H1 (cell line): ENCODE data around the gene CXCL16. TPM values are rescaled to one million over a fixed set of nuclear protein-coding genes. Genes with fewer than 3 reads are reported as not detected.

Experiments used
- CTCF ChIA-PET: fragments of 300-600 bp; sonication (Branson Sonifier 250); formaldehyde crosslinking; loops from one replicate; lab custom pipeline; 2021; ENCODE audit not compliant: partially characterized antibody; lab: Charles Lee
- POLR2A ChIA-PET: fragments of 300-600 bp; sonication (Branson Sonifier 250); formaldehyde crosslinking; loops from one replicate; lab custom pipeline; 2021; ENCODE audit warnings: inconsistent platforms; ENCODE audit not compliant: partially characterized antibody; lab: Charles Lee
- DNase-seq, 2 experiments: peaks; one replicate each; pipeline versions ENCODE4 v3.0.0 to v3.0.0-alpha.2; 2010 to 2022; ENCODE audit warnings: low spot score in 2 of 2, low read depth in 1 of 2, mixed read lengths in 1 of 2
- FAIRE-seq: peaks from 2 replicates; lab custom pipeline; 2011; peaks lifted over from hg19 to GRCh38; lab: Jason Lieb, UNC
- H2AFZ ChIP-seq: 2 replicates; pipeline ENCODE4 v1.8.1; 2012; ENCODE audit warnings: low read length, inconsistent platforms
- H2AK5ac ChIP-seq: 2 replicates; pipeline ENCODE4 v1.6.1; 2013; ENCODE audit warnings: low read depth, low read length
- H2BK120ac ChIP-seq: replicated peaks from 2 replicates; pipeline ENCODE3; 2013; ENCODE audit warnings: low read depth, low read length, inconsistent platforms
- H2BK12ac ChIP-seq: 2 replicates; pipeline ENCODE4 v1.6.1; 2013; ENCODE audit warnings: low read depth, low read length
- H2BK15ac ChIP-seq: 2 replicates; pipeline ENCODE4 v1.6.1; 2013; ENCODE audit warnings: low read length
- H2BK20ac ChIP-seq: 2 replicates; pipeline ENCODE4 v1.6.1; 2013; ENCODE audit warnings: low read length
- H2BK5ac ChIP-seq: 2 replicates; pipeline ENCODE4 v1.6.1; 2013; ENCODE audit warnings: low read depth, low read length
- H3K14ac ChIP-seq: 2 replicates; pipeline ENCODE4 v1.6.1; 2013; ENCODE audit warnings: inconsistent platforms; ENCODE audit not compliant: insufficient read length
- H3K18ac ChIP-seq: 2 replicates; pipeline ENCODE4 v1.6.1; 2013; ENCODE audit warnings: low read length; ENCODE audit errors: extremely low read depth
- H3K23ac ChIP-seq: 2 replicates; pipeline ENCODE4 v1.6.1; 2013; ENCODE audit warnings: inconsistent platforms; ENCODE audit not compliant: insufficient read length
- H3K23me2 ChIP-seq: 2 replicates; pipeline ENCODE4 v1.6.1; 2013; ENCODE audit warnings: low read depth, low read length
- H3K27ac ChIP-seq: 2 replicates; pipeline ENCODE4 v1.6.1; 2011; ENCODE audit warnings: low read depth, low read length, inconsistent platforms
- H3K27me3 ChIP-seq, 4 experiments: replicated peaks in 1 of 4; 1 replicate in 1 of 4; 2 replicates in 3 of 4; pipeline versions ENCODE4 v1.6.1 to v1.8.1; 2011 to 2013; ENCODE audit warnings: low read length in 3 of 4, mild to moderate bottlenecking in 3 of 4, inconsistent platforms in 2 of 4, mixed read lengths in 2 of 4, moderate library complexity in 1 of 4; ENCODE audit not compliant: control insufficient read depth in 3 of 4, insufficient read depth in 3 of 4; ENCODE audit errors: extremely low read depth in 1 of 4
- H3K36me3 ChIP-seq, 4 experiments: 2 replicates each; pipeline versions ENCODE4 v1.6.1 to v1.8.1; 2011 to 2013; ENCODE audit warnings: mild to moderate bottlenecking in 4 of 4, low read length in 3 of 4, moderate library complexity in 2 of 4, control low read depth in 1 of 4, inconsistent platforms in 1 of 4; ENCODE audit not compliant: insufficient read depth in 4 of 4, control insufficient read depth in 2 of 4
- H3K4ac ChIP-seq: replicated peaks from 2 replicates; pipeline ENCODE3; 2013; ENCODE audit warnings: low read length, low read depth, mixed read lengths, inconsistent platforms; ENCODE audit not compliant: insufficient read length
- H3K4me1 ChIP-seq, 4 experiments: replicated peaks in 1 of 4; 1 replicate in 1 of 4; 2 replicates in 3 of 4; pipeline versions ENCODE4 v1.6.1 to v1.8.1; 2011 to 2013; ENCODE audit warnings: low read length in 3 of 4, inconsistent platforms in 2 of 4, mixed read lengths in 1 of 4; ENCODE audit not compliant: insufficient read depth in 4 of 4, control insufficient read depth in 3 of 4
- H3K4me2 ChIP-seq, 2 experiments: 2 replicates each; pipeline versions ENCODE4 v1.6.1 to v1.8.1; 2011 to 2013; ENCODE audit warnings: low read depth in 2 of 2, low read length in 2 of 2, control low read depth in 1 of 2, inconsistent platforms in 1 of 2, mild to moderate bottlenecking in 1 of 2; ENCODE audit not compliant: insufficient read depth in 1 of 2
- H3K4me3 ChIP-seq, 4 experiments: fragments of 200-600, 300-600 bp in 1 of 4; sonication (generic), shearing (Covaris generic), sonication (Bioruptor Twin) in 1 of 4; 2 replicates each; pipeline versions ENCODE4 v1.5.1 to v1.8.1; 2011 to 2016; ENCODE audit warnings: low read length in 4 of 4, low read depth in 3 of 4, control low read depth in 2 of 4, inconsistent platforms in 2 of 4, mild to moderate bottlenecking in 2 of 4, mixed read lengths in 1 of 4, moderate library complexity in 1 of 4; ENCODE audit not compliant: insufficient read depth in 2 of 4; ENCODE audit errors: extremely low read depth in 1 of 4
- H3K56ac ChIP-seq: replicated peaks from 2 replicates; pipeline ENCODE3; 2013; ENCODE audit warnings: low read depth, mild to moderate bottlenecking, mixed read lengths, low read length, inconsistent platforms; ENCODE audit not compliant: insufficient read length
- H3K79me1 ChIP-seq: 2 replicates; pipeline ENCODE4 v1.6.1; 2013; ENCODE audit warnings: low read depth, low read length, control low read depth
- H3K79me2 ChIP-seq, 2 experiments: 2 replicates each; pipeline versions ENCODE4 v1.6.1 to v1.8.1; 2012 to 2013; ENCODE audit warnings: low read length in 2 of 2, mild to moderate bottlenecking in 2 of 2, inconsistent platforms in 1 of 2; ENCODE audit not compliant: insufficient read depth in 2 of 2, control insufficient read depth in 1 of 2
- H3K9ac ChIP-seq, 4 experiments: replicated peaks in 1 of 4; 1 replicate in 1 of 4; 2 replicates in 3 of 4; pipeline versions ENCODE4 v1.6.1 to v1.8.1; 2011 to 2013; ENCODE audit warnings: low read depth in 3 of 4, low read length in 3 of 4, control low read depth in 2 of 4, mild to moderate bottlenecking in 2 of 4, moderate library complexity in 2 of 4, inconsistent platforms in 1 of 4; ENCODE audit errors: extremely low read depth in 1 of 4
- H3K9me3 ChIP-seq, 2 experiments: 2 replicates each; pipeline versions ENCODE4 v1.6.1 to v1.8.1; 2012 to 2013; ENCODE audit warnings: mild to moderate bottlenecking in 2 of 2, moderate library complexity in 2 of 2, control low read depth in 1 of 2, inconsistent platforms in 1 of 2, low read depth in 1 of 2, low read length in 1 of 2, mixed read lengths in 1 of 2; ENCODE audit not compliant: insufficient read depth in 2 of 2
- H4K20me1 ChIP-seq, 2 experiments: replicated peaks in 1 of 2; 2 replicates each; pipeline versions ENCODE3 to v1.8.1; 2011 to 2013; ENCODE audit warnings: inconsistent platforms in 2 of 2, low read length in 2 of 2, mild to moderate bottlenecking in 1 of 2; ENCODE audit not compliant: insufficient read depth in 2 of 2, control insufficient read depth in 1 of 2
- H4K5ac ChIP-seq: 2 replicates; pipeline ENCODE4 v1.6.1; 2013; ENCODE audit warnings: low read length, low read depth, mixed read lengths, inconsistent platforms; ENCODE audit not compliant: insufficient read length
- H4K8ac ChIP-seq: 2 replicates; pipeline ENCODE4 v1.8.0; 2013; ENCODE audit warnings: mild to moderate bottlenecking, moderate library complexity, low read length, inconsistent platforms; ENCODE audit not compliant: insufficient read depth; ENCODE audit errors: extremely low read depth
- H4K91ac ChIP-seq: replicated peaks from 2 replicates; pipeline ENCODE3; 2013; ENCODE audit warnings: low read length, mixed read lengths, inconsistent platforms; ENCODE audit not compliant: insufficient read length
- BACH1 ChIP-seq: IDR thresholded peaks from 2 replicates; pipeline ENCODE4 v1.6.1; 2012; ENCODE audit warnings: low read length, improper control_type of control experiment
- KDM4A ChIP-seq: IDR thresholded peaks from one replicate; pipeline ENCODE4 v1.7.1; 2012; ENCODE audit warnings: low read depth, mild to moderate bottlenecking, moderate library complexity, low read length, inconsistent platforms; ENCODE audit not compliant: severe bottlenecking
- PHF8 ChIP-seq: fragments of 200-600 bp; sonication (generic); conservative IDR thresholded peaks from 2 replicates; pipeline ENCODE4 v1.7.1; 2012; ENCODE audit warnings: low read depth, mild to moderate bottlenecking, inconsistent platforms, low read length, moderate library complexity
- POLR2AphosphoS5 ChIP-seq: IDR thresholded peaks from 2 replicates; pipeline ENCODE4 v1.6.1; 2011; ENCODE audit warnings: low read depth, low read length
- POU5F1 ChIP-seq: IDR thresholded peaks from 2 replicates; pipeline ENCODE4 v1.6.1; 2011; ENCODE audit warnings: low read depth, mild to moderate bottlenecking, low read length, moderate library complexity
- RBBP5 ChIP-seq: IDR thresholded peaks from 2 replicates; pipeline ENCODE4 v1.7.1; 2012; ENCODE audit warnings: low read depth, mild to moderate bottlenecking, inconsistent platforms, low read length, moderate library complexity, borderline replicate concordance
- SIN3A ChIP-seq, 2 experiments: IDR thresholded peaks in 1 of 2; conservative IDR thresholded peaks in 1 of 2; 2 replicates each; pipeline ENCODE4 v1.6.1; 2011 to 2012; ENCODE audit warnings: low read length in 2 of 2, improper control_type of control experiment in 1 of 2, low read depth in 1 of 2, mild to moderate bottlenecking in 1 of 2
- SP1 ChIP-seq: IDR thresholded peaks from 2 replicates; pipeline ENCODE4 v1.6.1; 2011; ENCODE audit warnings: low read depth, low read length
- SP2 ChIP-seq: IDR thresholded peaks from 2 replicates; pipeline ENCODE4 v1.6.1; 2012; ENCODE audit warnings: mild to moderate bottlenecking, low read length, inconsistent platforms
- SUZ12 ChIP-seq: fragments of 200-600 bp; sonication (generic); IDR thresholded peaks from 2 replicates; pipeline ENCODE4 v1.6.1; 2012; ENCODE audit warnings: mild to moderate bottlenecking, inconsistent platforms, low read length, moderate library complexity, mixed read lengths
- TEAD4 ChIP-seq: IDR thresholded peaks from 2 replicates; pipeline ENCODE4 v1.6.1; 2012; ENCODE audit warnings: low read depth, low read length, inconsistent platforms, mixed read lengths
- WGBS, 2 experiments: shearing (Covaris generic) in 1 of 2; methylation state at CpG; one replicate each; pipeline versions ENCODE4 v1.1.6 to v1.1.7; 2013 to 2015; ENCODE audit warnings: low lambda C conversion rate in 2 of 2, mixed read lengths in 2 of 2, inconsistent platforms in 1 of 2, low coverage in 1 of 2, missing lambda C conversion rate in 1 of 2; ENCODE audit not compliant: insufficient replicate concordance in 2 of 2, insufficient coverage in 1 of 2, insufficient read length in 1 of 2; ENCODE audit errors: extremely low coverage in 1 of 2, missing lambda C conversion rate in 1 of 2; 5-methylcytosine and 5-hydroxymethylcytosine counted together
- polyA plus RNA-seq, 7 experiments: library from polyadenylated mRNA; depleted of rRNA in 3 of 7; stranded (reverse) in 5 of 7; unstranded in 2 of 7; fragments of >200 nt in 5 of 7; fragments of 200-250 nt in 2 of 7; gene quantifications; 1 replicate in 5 of 7; 2 replicates in 1 of 7; 4 replicates in 1 of 7; pipeline versions ENCODE4 v1.2.1 to v1.2.3, GENCODE V29; 2011 to 2013; ENCODE audit warnings: missing spikeins in 2 of 7, mixed read lengths in 2 of 7
- total RNA-seq: library from RNA; stranded (reverse); fragmentation: NEBNext Ultra II Directional; extraction: Animal tissue kit (Norgen Biotek cat#: 25700); gene quantifications from 2 replicates; pipeline ENCODE4 v1.2.1, GENCODE V29; 2021

CXCL16 gene
- total and polyA plus RNA-seq, 2 of the 8 experiments (the other 6 are each of a cell fraction or from before 2014, with no cell fraction given) = 3.5 to 4.8 TPM

- no peak for DNase-seq
- CTCF ChIA-PET = interaction anchor here (0.9 to 1.0 kb wide), 2 partner anchors 38 to 42 kb away, joined by 4 to 7 read pairs; no protein-coding TSS in a partner anchor
- Histone ChIP-seq H2BK12ac (no peak overlapping the region), H2AFZ (no peak overlapping the region), H4K91ac (no peak overlapping the region), H3K27ac (no peak overlapping the region), H4K20me1 (no peaks in the 10 kb centered on the region), H2BK15ac (no peak overlapping the region), H3K4me2 (no peak overlapping the region), H3K9ac (no peak overlapping the region), H3K56ac (no peak overlapping the region), H3K18ac (no peak overlapping the region), H3K27me3 (peaks cover 0 to 9% (median 5%) of the 10 kb centered on the region in 4 experiments; a peak in 4 of 7 replicates), H3K4me3 (no peak overlapping the region), H3K79me1 (no peaks in the 10 kb centered on the region), H3K36me3 (no peaks in the 10 kb centered on the region), H3K4me1 (peaks cover 0 to 3% (median under 1%) of the 10 kb centered on the region in 4 experiments; a peak in 3 of 7 replicates), H2AK5ac (no peak overlapping the region), H3K4ac (no peak overlapping the region), H3K9me3 (no peaks in the 10 kb centered on the region), H2BK5ac (no peak overlapping the region), H3K23ac (no peak overlapping the region), H2BK120ac (no peak overlapping the region), H3K23me2 (peaks cover 7% of the 10 kb centered on the region; the same call in 1 of the 2 replicates), H4K8ac (no peak overlapping the region), H4K5ac (no peak overlapping the region), H3K14ac (no peak overlapping the region), H3K79me2 (no peaks in the 10 kb centered on the region), H2BK20ac (no peak overlapping the region)
- POLR2A ChIA-PET = no interaction called here
- FAIRE-seq = no peak
- WGBS, 2 experiments = 75% methylated on average over 4 of the region's 4 CpGs; no CpG with 5 or more reads in 1 of the 2 experiments
- no peak for TF ChIP-seq KDM4A
- no peak for TF ChIP-seq RBBP5
- no peak for TF ChIP-seq TEAD4
- no peak for TF ChIP-seq POLR2AphosphoS5
- no peak for TF ChIP-seq PHF8
- no peak for TF ChIP-seq SP2
- no peak for TF ChIP-seq SIN3A (conservative IDR thresholded peaks at IDR 0.05 in 1 of 2, IDR thresholded peaks at IDR 0.05 in 1 of 2; ENCODE audit: low read depth in 1 of 2, low read length in 2 of 2)
- TF ChIP-seq POU5F1 = no peak
- TF ChIP-seq SUZ12 = no peak
- no peak for TF ChIP-seq SP1
- no peak for TF ChIP-seq BACH1
Observed at GRCh38 chr17:4748686-4749085, 9.0 kb upstream of the CXCL16 start.
